Kidney (tissue), 14 donors: ENCODE results near the gene DSCAML1. TPM values are rescaled to one million over a fixed set of nuclear protein-coding genes. Genes with fewer than 3 reads are reported as not detected.
A peak's percentile ranks its signal among the peaks of the same experiment; 100 is the strongest.
"Not testable (repeated sequence)": the region's sequence is repeated elsewhere in the genome, so short reads cannot be mapped to it uniquely, and the experiment has no call there.

Source experiments
- DNase-seq, 5 donors: peaks; one replicate each; pipeline ENCODE4 v3.0.0-alpha.2; 2013 to 2020
- FAIRE-seq: peaks from 2 replicates; lab custom pipeline; 2012; peaks lifted over from hg19 to GRCh38; lab: Jason Lieb, UNC
- H3K27ac ChIP-seq, 2 donors: one replicate each; pipeline ENCODE4 v1.7.0; 2013; ENCODE audit warnings: low read depth in 2 of 2, low read length in 2 of 2, inconsistent platforms in 1 of 2
- H3K27me3 ChIP-seq: one replicate; pipeline ENCODE4 v1.7.1; 2013; ENCODE audit warnings: low read length, inconsistent platforms; ENCODE audit not compliant: control insufficient read depth, insufficient read depth
- H3K36me3 ChIP-seq, 3 donors: one replicate each; pipeline versions ENCODE4 v1.7.0 to v1.7.1; 2013; ENCODE audit warnings: low read length in 3 of 3, control low read depth in 1 of 3, inconsistent platforms in 1 of 3; ENCODE audit not compliant: insufficient read depth in 3 of 3, control insufficient read depth in 2 of 3
- H3K4me1 ChIP-seq, 3 donors: one replicate each; pipeline versions ENCODE4 v1.7.0 to v1.7.1; 2013; ENCODE audit warnings: low read length in 3 of 3, inconsistent platforms in 1 of 3, low read depth in 1 of 3; ENCODE audit not compliant: control insufficient read depth in 2 of 3, insufficient read depth in 2 of 3
- H3K4me3 ChIP-seq, 3 donors: one replicate each; pipeline versions ENCODE4 v1.7.0 to v1.8.1; 2013; ENCODE audit warnings: low read length in 3 of 3, control low read depth in 1 of 3, inconsistent platforms in 1 of 3
- H3K9ac ChIP-seq, 3 donors: one replicate each; pipeline versions ENCODE4 v1.7.0 to v1.7.1; 2013; ENCODE audit warnings: low read length in 3 of 3, control low read depth in 1 of 3, inconsistent platforms in 1 of 3
- H3K9me3 ChIP-seq, 3 donors: one replicate each; pipeline versions ENCODE4 v1.7.0 to v1.7.1; 2013; ENCODE audit warnings: low read length in 3 of 3, control low read depth in 1 of 3, inconsistent platforms in 1 of 3; ENCODE audit not compliant: control insufficient read depth in 2 of 3, insufficient read depth in 1 of 3
- CTCF ChIP-seq: IDR thresholded peaks from 3 replicates; pipeline ENCODE4 v1.5.1; 2012; ENCODE audit warnings: mild to moderate bottlenecking, moderate library complexity, borderline replicate concordance; ENCODE audit not compliant: insufficient read depth; ENCODE audit errors: extremely low read depth
- intact Hi-C: fragments of 100-400 bp; cut with DNase I; formaldehyde crosslinking; loops from one replicate; pipeline ENCODE4 v1.11.1; 2022
- polyA plus RNA-seq: library from polyadenylated mRNA; stranded (reverse); fragments of 350-450 nt; fragmentation: Illumina TruSeq; extraction: RNeasy Lipid Tissue Mini Kit (QIAGEN cat#74804); gene quantifications from one replicate; pipeline ENCODE4 v1.2.3, GENCODE V29; 2014; ENCODE audit warnings: low read depth, low replicate concordance; ENCODE audit not compliant: insufficient read depth
- total RNA-seq: library from RNA; stranded (reverse); fragmentation: NEBNext Ultra II Directional; extraction: Animal tissue kit (Norgen Biotek cat#: 25700); gene quantifications from one replicate; pipeline ENCODE4 v1.2.1, GENCODE V29; 2021
- donor health status: control.
- donor health status: control.
- donor health status: control.
- donor health status: control.
- donor health status: control.
- donor health status: DM: yes; HTN: yes; CAD: no.
- donor health status: Normal renal cell carcinoma (clear cell type).

Gene DSCAML1
- total and polyA plus RNA-seq, 2 donors from 2014 or later = 0.95 to 17.3 TPM

GRCh38 chr11:117814204-117814765, 17.3 kb upstream of the DSCAML1 start:
- H3K4me1 ChIP-seq = peaks cover 8 to 44% (median 39%) of the 10 kb centered on the region in 3 donors
- peak overlapping the region; percentile 72 to 98 for H3K27ac ChIP-seq
- peak overlapping the region in 1 of 3 donors; percentile 35 for H3K9ac ChIP-seq
- H3K36me3 ChIP-seq = no peaks in the 10 kb centered on the region
- no peaks in the 10 kb centered on the region for H3K9me3 ChIP-seq
- no peak overlapping the region for H3K4me3 ChIP-seq
- TF ChIP-seq CTCF = no peak
- H3K27me3 ChIP-seq = no peaks in the 10 kb centered on the region
- FAIRE-seq = no peak
- peak in 2 of 5 donors; percentile 41 to 89 for DNase-seq
- intact Hi-C loops = no loop called here

GRCh38 chr11:117810056-117810451, 13.0 kb upstream of the DSCAML1 start:
- H3K9ac ChIP-seq = peak overlapping the region in 1 of 3 donors; percentile 40
- H3K27me3 ChIP-seq, H3K9me3 ChIP-seq, H3K27ac ChIP-seq, H3K4me3 ChIP-seq, H3K36me3 ChIP-seq, FAIRE-seq, intact Hi-C loops: not testable (repeated sequence)
- peaks cover 0 to 13% (median 9%) of the 10 kb centered on the region in 3 donors for H3K4me1 ChIP-seq
- peak in 1 of 5 donors; percentile 41 for DNase-seq

GRCh38 chr11:117809236-117810055, 12.4 kb upstream of the DSCAML1 start:
- peak overlapping the region in 1 of 3 donors; percentile 40 for H3K9ac ChIP-seq
- H3K27ac ChIP-seq = no peak overlapping the region
- H3K4me3 ChIP-seq = no peak overlapping the region
- DNase-seq (peak; percentile 82 to 91 (median 87)), FAIRE-seq (no peak)
- intact Hi-C loops = no loop called here
- H3K27me3 ChIP-seq = no peaks in the 10 kb centered on the region
- no peaks in the 10 kb centered on the region for H3K36me3 ChIP-seq
- TF ChIP-seq CTCF = peak; percentile 47
- H3K9me3 ChIP-seq = no peaks in the 10 kb centered on the region
- H3K4me1 ChIP-seq = peaks cover 0 to 7% (median 4%) of the 10 kb centered on the region in 3 donors

GRCh38 chr11:117808784-117809183, 11.8 kb upstream of the DSCAML1 start:
- H3K9ac ChIP-seq = no peak overlapping the region
- no peak overlapping the region for H3K27ac ChIP-seq
- peaks cover 0 to 5% (median 0%) of the 10 kb centered on the region in 3 donors for H3K4me1 ChIP-seq
- TF ChIP-seq CTCF = no peak
- intact Hi-C loops = no loop called here
- no peaks in the 10 kb centered on the region for H3K27me3 ChIP-seq
- no peak overlapping the region for H3K4me3 ChIP-seq
- no peaks in the 10 kb centered on the region for H3K36me3 ChIP-seq
- FAIRE-seq (no peak), DNase-seq (peak in 1 of 5 donors; percentile 45)
- H3K9me3 ChIP-seq = no peaks in the 10 kb centered on the region
